H1 (cell line): ENCODE results near the gene CNTN5. TPM values are rescaled to one million over a fixed set of nuclear protein-coding genes. Genes with fewer than 3 reads are reported as not detected.

Experiments
- CTCF ChIA-PET: fragments of 300-600 bp; sonication (Branson Sonifier 250); formaldehyde crosslinking; loops from one replicate; lab custom pipeline; 2021; ENCODE audit not compliant: partially characterized antibody; lab: Charles Lee
- POLR2A ChIA-PET: fragments of 300-600 bp; sonication (Branson Sonifier 250); formaldehyde crosslinking; loops from one replicate; lab custom pipeline; 2021; ENCODE audit warnings: inconsistent platforms; ENCODE audit not compliant: partially characterized antibody; lab: Charles Lee
- DNase-seq, 2 experiments: peaks; one replicate each; pipeline versions ENCODE4 v3.0.0 to v3.0.0-alpha.2; 2010 to 2022; ENCODE audit warnings: low spot score in 2 of 2, low read depth in 1 of 2, mixed read lengths in 1 of 2
- FAIRE-seq: peaks from 2 replicates; lab custom pipeline; 2011; peaks lifted over from hg19 to GRCh38; lab: Jason Lieb, UNC
- H2AFZ ChIP-seq: 2 replicates; pipeline ENCODE4 v1.8.1; 2012; ENCODE audit warnings: low read length, inconsistent platforms
- H2AK5ac ChIP-seq: 2 replicates; pipeline ENCODE4 v1.6.1; 2013; ENCODE audit warnings: low read depth, low read length
- H2BK120ac ChIP-seq: replicated peaks from 2 replicates; pipeline ENCODE3; 2013; ENCODE audit warnings: low read depth, low read length, inconsistent platforms
- H2BK12ac ChIP-seq: 2 replicates; pipeline ENCODE4 v1.6.1; 2013; ENCODE audit warnings: low read depth, low read length
- H2BK15ac ChIP-seq: 2 replicates; pipeline ENCODE4 v1.6.1; 2013; ENCODE audit warnings: low read length
- H2BK20ac ChIP-seq: 2 replicates; pipeline ENCODE4 v1.6.1; 2013; ENCODE audit warnings: low read length
- H2BK5ac ChIP-seq: 2 replicates; pipeline ENCODE4 v1.6.1; 2013; ENCODE audit warnings: low read depth, low read length
- H3K14ac ChIP-seq: 2 replicates; pipeline ENCODE4 v1.6.1; 2013; ENCODE audit warnings: inconsistent platforms; ENCODE audit not compliant: insufficient read length
- H3K18ac ChIP-seq: 2 replicates; pipeline ENCODE4 v1.6.1; 2013; ENCODE audit warnings: low read length; ENCODE audit errors: extremely low read depth
- H3K23ac ChIP-seq: 2 replicates; pipeline ENCODE4 v1.6.1; 2013; ENCODE audit warnings: inconsistent platforms; ENCODE audit not compliant: insufficient read length
- H3K23me2 ChIP-seq: 2 replicates; pipeline ENCODE4 v1.6.1; 2013; ENCODE audit warnings: low read depth, low read length
- H3K27ac ChIP-seq: 2 replicates; pipeline ENCODE4 v1.6.1; 2011; ENCODE audit warnings: low read depth, low read length, inconsistent platforms
- H3K27me3 ChIP-seq, 4 experiments: replicated peaks in 1 of 4; 1 replicate in 1 of 4; 2 replicates in 3 of 4; pipeline versions ENCODE4 v1.6.1 to v1.8.1; 2011 to 2013; ENCODE audit warnings: low read length in 3 of 4, mild to moderate bottlenecking in 3 of 4, inconsistent platforms in 2 of 4, mixed read lengths in 2 of 4, moderate library complexity in 1 of 4; ENCODE audit not compliant: control insufficient read depth in 3 of 4, insufficient read depth in 3 of 4; ENCODE audit errors: extremely low read depth in 1 of 4
- H3K36me3 ChIP-seq, 4 experiments: 2 replicates each; pipeline versions ENCODE4 v1.6.1 to v1.8.1; 2011 to 2013; ENCODE audit warnings: mild to moderate bottlenecking in 4 of 4, low read length in 3 of 4, moderate library complexity in 2 of 4, control low read depth in 1 of 4, inconsistent platforms in 1 of 4; ENCODE audit not compliant: insufficient read depth in 4 of 4, control insufficient read depth in 2 of 4
- H3K4ac ChIP-seq: replicated peaks from 2 replicates; pipeline ENCODE3; 2013; ENCODE audit warnings: low read length, low read depth, mixed read lengths, inconsistent platforms; ENCODE audit not compliant: insufficient read length
- H3K4me1 ChIP-seq, 4 experiments: replicated peaks in 1 of 4; 1 replicate in 1 of 4; 2 replicates in 3 of 4; pipeline versions ENCODE4 v1.6.1 to v1.8.1; 2011 to 2013; ENCODE audit warnings: low read length in 3 of 4, inconsistent platforms in 2 of 4, mixed read lengths in 1 of 4; ENCODE audit not compliant: insufficient read depth in 4 of 4, control insufficient read depth in 3 of 4
- H3K4me2 ChIP-seq, 2 experiments: 2 replicates each; pipeline versions ENCODE4 v1.6.1 to v1.8.1; 2011 to 2013; ENCODE audit warnings: low read depth in 2 of 2, low read length in 2 of 2, control low read depth in 1 of 2, inconsistent platforms in 1 of 2, mild to moderate bottlenecking in 1 of 2; ENCODE audit not compliant: insufficient read depth in 1 of 2
- H3K4me3 ChIP-seq, 4 experiments: fragments of 200-600, 300-600 bp in 1 of 4; sonication (generic), shearing (Covaris generic), sonication (Bioruptor Twin) in 1 of 4; 2 replicates each; pipeline versions ENCODE4 v1.5.1 to v1.8.1; 2011 to 2016; ENCODE audit warnings: low read length in 4 of 4, low read depth in 3 of 4, control low read depth in 2 of 4, inconsistent platforms in 2 of 4, mild to moderate bottlenecking in 2 of 4, mixed read lengths in 1 of 4, moderate library complexity in 1 of 4; ENCODE audit not compliant: insufficient read depth in 2 of 4; ENCODE audit errors: extremely low read depth in 1 of 4
- H3K56ac ChIP-seq: replicated peaks from 2 replicates; pipeline ENCODE3; 2013; ENCODE audit warnings: low read depth, mild to moderate bottlenecking, mixed read lengths, low read length, inconsistent platforms; ENCODE audit not compliant: insufficient read length
- H3K79me1 ChIP-seq: 2 replicates; pipeline ENCODE4 v1.6.1; 2013; ENCODE audit warnings: low read depth, low read length, control low read depth
- H3K79me2 ChIP-seq, 2 experiments: 2 replicates each; pipeline versions ENCODE4 v1.6.1 to v1.8.1; 2012 to 2013; ENCODE audit warnings: low read length in 2 of 2, mild to moderate bottlenecking in 2 of 2, inconsistent platforms in 1 of 2; ENCODE audit not compliant: insufficient read depth in 2 of 2, control insufficient read depth in 1 of 2
- H3K9ac ChIP-seq, 4 experiments: replicated peaks in 1 of 4; 1 replicate in 1 of 4; 2 replicates in 3 of 4; pipeline versions ENCODE4 v1.6.1 to v1.8.1; 2011 to 2013; ENCODE audit warnings: low read depth in 3 of 4, low read length in 3 of 4, control low read depth in 2 of 4, mild to moderate bottlenecking in 2 of 4, moderate library complexity in 2 of 4, inconsistent platforms in 1 of 4; ENCODE audit errors: extremely low read depth in 1 of 4
- H3K9me3 ChIP-seq, 2 experiments: 2 replicates each; pipeline versions ENCODE4 v1.6.1 to v1.8.1; 2012 to 2013; ENCODE audit warnings: mild to moderate bottlenecking in 2 of 2, moderate library complexity in 2 of 2, control low read depth in 1 of 2, inconsistent platforms in 1 of 2, low read depth in 1 of 2, low read length in 1 of 2, mixed read lengths in 1 of 2; ENCODE audit not compliant: insufficient read depth in 2 of 2
- H4K20me1 ChIP-seq, 2 experiments: replicated peaks in 1 of 2; 2 replicates each; pipeline versions ENCODE3 to v1.8.1; 2011 to 2013; ENCODE audit warnings: inconsistent platforms in 2 of 2, low read length in 2 of 2, mild to moderate bottlenecking in 1 of 2; ENCODE audit not compliant: insufficient read depth in 2 of 2, control insufficient read depth in 1 of 2
- H4K5ac ChIP-seq: 2 replicates; pipeline ENCODE4 v1.6.1; 2013; ENCODE audit warnings: low read length, low read depth, mixed read lengths, inconsistent platforms; ENCODE audit not compliant: insufficient read length
- H4K8ac ChIP-seq: 2 replicates; pipeline ENCODE4 v1.8.0; 2013; ENCODE audit warnings: mild to moderate bottlenecking, moderate library complexity, low read length, inconsistent platforms; ENCODE audit not compliant: insufficient read depth; ENCODE audit errors: extremely low read depth
- H4K91ac ChIP-seq: replicated peaks from 2 replicates; pipeline ENCODE3; 2013; ENCODE audit warnings: low read length, mixed read lengths, inconsistent platforms; ENCODE audit not compliant: insufficient read length
- JUN ChIP-seq: IDR thresholded peaks from 2 replicates; pipeline ENCODE4 v1.6.1; 2011; ENCODE audit warnings: low read depth, mild to moderate bottlenecking, improper control_type of control experiment, low read length
- PHF8 ChIP-seq: fragments of 200-600 bp; sonication (generic); conservative IDR thresholded peaks from 2 replicates; pipeline ENCODE4 v1.7.1; 2012; ENCODE audit warnings: low read depth, mild to moderate bottlenecking, inconsistent platforms, low read length, moderate library complexity
- POLR2AphosphoS5 ChIP-seq: IDR thresholded peaks from 2 replicates; pipeline ENCODE4 v1.6.1; 2011; ENCODE audit warnings: low read depth, low read length
- SIX5 ChIP-seq: IDR thresholded peaks from 2 replicates; pipeline ENCODE4 v1.6.1; 2011; ENCODE audit warnings: mild to moderate bottlenecking, low read depth, low read length
- TAF7 ChIP-seq: optimal IDR thresholded peaks from 2 replicates; pipeline ENCODE3; 2011; ENCODE audit warnings: low read depth, mild to moderate bottlenecking, inconsistent platforms, low read length, moderate library complexity, borderline replicate concordance
- TBP ChIP-seq: IDR thresholded peaks from 2 replicates; pipeline ENCODE4 v1.6.1; 2011; ENCODE audit warnings: low read depth, low read length, improper control_type of control experiment
- TCF12 ChIP-seq: IDR thresholded peaks from 2 replicates; pipeline ENCODE4 v1.6.1; 2011; ENCODE audit warnings: low read depth, mild to moderate bottlenecking, low read length
- WGBS, 2 experiments: shearing (Covaris generic) in 1 of 2; methylation state at CpG; one replicate each; pipeline versions ENCODE4 v1.1.6 to v1.1.7; 2013 to 2015; ENCODE audit warnings: low lambda C conversion rate in 2 of 2, mixed read lengths in 2 of 2, inconsistent platforms in 1 of 2, low coverage in 1 of 2, missing lambda C conversion rate in 1 of 2; ENCODE audit not compliant: insufficient replicate concordance in 2 of 2, insufficient coverage in 1 of 2, insufficient read length in 1 of 2; ENCODE audit errors: extremely low coverage in 1 of 2, missing lambda C conversion rate in 1 of 2; 5-methylcytosine and 5-hydroxymethylcytosine counted together
- polyA plus RNA-seq, 7 experiments: library from polyadenylated mRNA; depleted of rRNA in 3 of 7; stranded (reverse) in 5 of 7; unstranded in 2 of 7; fragments of >200 nt in 5 of 7; fragments of 200-250 nt in 2 of 7; gene quantifications; 1 replicate in 5 of 7; 2 replicates in 1 of 7; 4 replicates in 1 of 7; pipeline versions ENCODE4 v1.2.1 to v1.2.3, GENCODE V29; 2011 to 2013; ENCODE audit warnings: missing spikeins in 2 of 7, mixed read lengths in 2 of 7
- total RNA-seq: library from RNA; stranded (reverse); fragmentation: NEBNext Ultra II Directional; extraction: Animal tissue kit (Norgen Biotek cat#: 25700); gene quantifications from 2 replicates; pipeline ENCODE4 v1.2.1, GENCODE V29; 2021

CNTN5 gene
- total and polyA plus RNA-seq, 2 of the 8 experiments (the other 6 are each of a cell fraction or from before 2014, with no cell fraction given), result not detected

GRCh38 chr11:99632969-99633368, 612.2 kb downstream of the CNTN5 start:
- 86% methylated on average over 2 of the region's 2 CpGs; no CpG with 5 or more reads in 1 of the 2 experiments for WGBS, 2 experiments
- H2BK20ac ChIP-seq, result no peak overlapping the region
- H2AK5ac ChIP-seq, result no peak overlapping the region
- H3K4me1 ChIP-seq, result peaks cover 0 to 2% (median 0%) of the 10 kb centered on the region in 4 experiments; a peak in 2 of 7 replicates
- no peaks in the 10 kb centered on the region for H3K36me3 ChIP-seq
- no peak overlapping the region for H2BK120ac ChIP-seq
- H3K27me3 ChIP-seq, result no peaks in the 10 kb centered on the region
- H2BK5ac ChIP-seq, result no peak overlapping the region
- H3K27ac ChIP-seq, result no peak overlapping the region
- H4K5ac ChIP-seq, result no peak overlapping the region
- no peaks in the 10 kb centered on the region for H3K9me3 ChIP-seq
- no peaks in the 10 kb centered on the region for H3K23me2 ChIP-seq
- H4K91ac ChIP-seq, result no peak overlapping the region
- no peak for DNase-seq
- no peak overlapping the region for H3K9ac ChIP-seq
- no peak overlapping the region for H3K14ac ChIP-seq
- no peaks in the 10 kb centered on the region for H3K79me1 ChIP-seq
- no peak overlapping the region for H3K23ac ChIP-seq
- ChIA-PET POLR2A (no interaction called here), CTCF (interaction anchor here (1.1 kb wide), 1 partner anchor 40 kb away, joined by 3 read pairs; no protein-coding TSS in a partner anchor)
- H2AFZ ChIP-seq, result no peak overlapping the region
- H2BK15ac ChIP-seq, result no peak overlapping the region
- H2BK12ac ChIP-seq, result no peak overlapping the region
- no peak overlapping the region for H3K4ac ChIP-seq
- FAIRE-seq, result no peak
- H4K8ac ChIP-seq, result no peak overlapping the region
- no peak overlapping the region for H3K56ac ChIP-seq
- H3K79me2 ChIP-seq, result no peaks in the 10 kb centered on the region
- no peaks in the 10 kb centered on the region for H4K20me1 ChIP-seq
- no peak overlapping the region for H3K18ac ChIP-seq
- H3K4me3 ChIP-seq, result no peak overlapping the region
- H3K4me2 ChIP-seq, result no peak overlapping the region
- TF ChIP-seq POLR2AphosphoS5, result no peak
- no peak for TF ChIP-seq PHF8
- TF ChIP-seq JUN, result no peak
- TF ChIP-seq SIX5, result no peak
- no peak for TF ChIP-seq TCF12
- no peak for TF ChIP-seq TAF7
- TF ChIP-seq TBP, result no peak
- TF ChIP-seq, all 59 proteins: peak for 0
